Stimulated activated CD8-positive, alpha-beta memory T cell treated with anti-CD3 and anti-CD28 coated beads, Interleukin-15, amount 100 ng/mL, for 1 hour (primary cell): Measurements from ENCODE around the gene NUBP2.

Experiments used
- DNase-seq: peaks from one replicate; pipeline ENCODE4 v3.0.0-alpha.2; 2020; ENCODE audit warnings: low read depth

NUBP2 gene, protein sequence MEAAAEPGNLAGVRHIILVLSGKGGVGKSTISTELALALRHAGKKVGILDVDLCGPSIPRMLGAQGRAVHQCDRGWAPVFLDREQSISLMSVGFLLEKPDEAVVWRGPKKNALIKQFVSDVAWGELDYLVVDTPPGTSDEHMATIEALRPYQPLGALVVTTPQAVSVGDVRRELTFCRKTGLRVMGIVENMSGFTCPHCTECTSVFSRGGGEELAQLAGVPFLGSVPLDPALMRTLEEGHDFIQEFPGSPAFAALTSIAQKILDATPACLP

DNA sequence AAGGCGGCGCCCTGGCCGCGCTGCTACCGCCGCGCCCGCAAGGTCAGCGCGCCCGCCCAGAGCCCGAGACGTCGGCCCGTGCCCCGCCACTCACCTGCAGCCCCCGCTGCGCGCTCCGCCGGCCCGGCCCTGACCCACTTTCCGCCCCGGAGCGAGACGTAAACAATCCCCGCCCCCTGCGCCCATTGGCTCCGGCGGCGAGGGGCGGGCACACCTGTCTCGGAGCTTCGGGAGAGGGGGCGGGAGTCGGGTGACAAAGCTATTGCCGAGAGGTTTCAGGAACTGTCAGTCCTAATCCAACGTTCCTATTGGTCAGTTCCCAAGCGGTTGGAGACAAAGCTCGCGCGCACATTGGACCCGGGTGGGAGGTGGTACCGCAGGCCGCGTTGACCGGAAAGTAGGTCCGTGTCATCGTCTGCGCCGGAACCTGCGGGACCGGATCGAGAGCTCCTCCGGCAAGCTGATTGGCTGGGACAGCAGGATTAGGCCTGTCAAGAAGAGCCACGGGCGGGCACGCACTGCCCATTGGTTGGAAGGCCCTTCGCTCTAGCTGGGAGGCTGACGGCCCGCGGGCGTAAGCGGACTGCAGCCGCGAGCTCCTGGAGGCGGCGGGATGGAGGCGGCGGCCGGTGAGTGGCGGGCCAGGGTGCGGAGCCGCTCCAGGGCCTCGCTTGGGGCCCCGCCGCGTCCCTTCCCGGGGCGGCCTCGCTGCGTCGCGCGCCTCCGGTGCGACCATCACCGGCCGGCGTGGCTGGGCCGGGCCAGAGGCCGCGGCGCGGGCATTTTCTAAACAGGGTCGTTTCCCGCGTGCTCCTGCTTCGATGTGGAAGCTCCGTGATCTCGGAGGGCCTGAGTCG, at the start of gene NUBP2, which contains the start of gene SPSB3:
TSS of gene NUBP2 (plus strand) at position 553 of the 857 bp plus-strand sequence. CDS start at position 614, 61 bp downstream.
TSS of gene SPSB3 (minus strand) at position 164 of the 857 bp plus-strand sequence. CDS start 1,088 bp downstream, outside the sequence.
- peak; percentile 95 for DNase-seq

- no peak for DNase-seq
Observed at GRCh38 chr16:1734123-1734522, 48.6 kb upstream of the NUBP2 start.

DNA sequence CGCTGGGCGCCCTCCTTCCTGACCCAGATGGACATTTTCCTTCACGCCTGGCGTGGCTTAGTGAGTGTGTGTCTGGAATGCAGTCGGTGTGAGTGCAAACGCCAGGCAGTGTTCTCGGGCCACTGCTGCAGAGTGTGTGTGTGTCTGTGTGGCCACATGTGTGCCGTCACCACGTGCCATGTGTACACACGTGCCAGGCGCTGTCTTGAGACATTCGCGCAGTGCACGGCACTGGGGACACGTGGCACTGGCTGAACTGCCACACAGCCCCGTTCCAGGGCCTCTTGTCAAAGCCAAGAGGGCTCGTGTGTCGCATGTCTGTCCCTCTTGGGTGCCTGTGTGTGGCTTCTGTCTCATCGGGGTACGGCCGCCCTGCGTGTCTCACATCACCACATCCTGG, 47.9 kb upstream of the NUBP2 start:
- DNase-seq = no peak

- DNase-seq = no peak
Observed at GRCh38 chr16:1740234-1740633, 42.5 kb upstream of the NUBP2 start.

DNA sequence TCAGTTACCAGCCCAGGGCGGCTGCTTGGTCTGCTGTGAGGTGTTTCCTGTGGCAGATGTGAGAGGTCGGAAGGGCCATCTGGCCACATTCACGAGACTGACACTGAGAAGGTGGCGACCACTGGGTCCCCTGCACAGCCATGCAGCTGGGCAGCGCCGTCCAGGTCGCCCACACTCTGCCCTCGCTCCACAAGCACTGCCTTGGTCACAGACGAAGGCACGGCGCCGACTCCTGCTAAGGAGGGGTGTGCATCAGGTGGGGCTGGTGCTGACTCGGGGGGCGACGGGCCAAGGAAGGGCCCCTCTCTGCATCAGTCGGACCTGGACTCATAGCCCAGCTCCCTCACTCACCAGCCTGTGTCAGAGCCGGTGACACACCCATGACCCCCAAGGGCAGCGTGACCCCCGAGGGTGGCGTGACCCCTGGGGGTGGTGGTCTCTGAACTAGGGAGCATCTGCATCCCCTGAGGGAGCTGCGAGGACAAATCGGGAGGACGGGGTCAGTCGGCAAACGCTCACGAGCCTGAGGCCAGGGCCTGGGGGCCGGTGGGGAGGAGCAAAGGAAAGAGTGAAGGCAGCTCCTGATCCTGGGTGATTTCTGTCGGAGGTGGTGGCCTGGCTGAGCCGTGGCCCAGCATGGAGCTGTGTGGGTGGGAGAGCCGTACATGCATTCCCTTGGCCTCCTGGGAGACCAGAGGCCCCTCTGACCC, 41.8 kb upstream of the NUBP2 start:
- no peak for DNase-seq

- no peak for DNase-seq
Observed at GRCh38 chr16:1741553-1742165, 41.1 kb upstream of the NUBP2 start.

GRCh38 chr16:1743376-1744337, 39.1 kb upstream of the NUBP2 start:
- DNase-seq = no peak

DNA sequence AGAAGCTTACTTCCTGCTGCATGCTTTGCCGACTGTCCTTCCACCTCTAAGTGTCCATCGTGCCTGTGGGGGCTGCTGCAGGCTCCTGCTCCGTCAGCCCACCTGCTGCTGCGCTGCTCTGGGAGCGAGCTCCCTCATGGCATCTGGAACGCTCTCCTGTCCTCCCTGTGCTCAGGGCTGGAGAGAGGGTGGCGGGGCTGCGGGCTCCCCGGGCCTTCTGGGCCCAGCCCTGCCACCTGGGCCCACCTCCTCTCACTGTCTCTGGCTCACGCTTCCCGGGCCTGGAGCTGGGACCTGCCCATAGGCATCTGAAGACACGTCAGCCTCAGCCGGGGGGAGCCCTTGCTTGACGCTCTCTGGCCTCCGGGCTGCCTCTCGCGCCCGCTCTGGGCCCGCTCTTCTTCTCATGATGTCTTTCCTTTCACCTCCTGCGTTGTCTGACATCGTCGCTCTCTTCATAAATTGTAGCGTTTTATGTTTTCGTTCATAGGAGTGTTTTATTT, 38.4 kb upstream of the NUBP2 start:
- DNase-seq = no peak

GRCh38 chr16:1745181-1745899, 37.4 kb upstream of the NUBP2 start:
- no peak for DNase-seq

DNA sequence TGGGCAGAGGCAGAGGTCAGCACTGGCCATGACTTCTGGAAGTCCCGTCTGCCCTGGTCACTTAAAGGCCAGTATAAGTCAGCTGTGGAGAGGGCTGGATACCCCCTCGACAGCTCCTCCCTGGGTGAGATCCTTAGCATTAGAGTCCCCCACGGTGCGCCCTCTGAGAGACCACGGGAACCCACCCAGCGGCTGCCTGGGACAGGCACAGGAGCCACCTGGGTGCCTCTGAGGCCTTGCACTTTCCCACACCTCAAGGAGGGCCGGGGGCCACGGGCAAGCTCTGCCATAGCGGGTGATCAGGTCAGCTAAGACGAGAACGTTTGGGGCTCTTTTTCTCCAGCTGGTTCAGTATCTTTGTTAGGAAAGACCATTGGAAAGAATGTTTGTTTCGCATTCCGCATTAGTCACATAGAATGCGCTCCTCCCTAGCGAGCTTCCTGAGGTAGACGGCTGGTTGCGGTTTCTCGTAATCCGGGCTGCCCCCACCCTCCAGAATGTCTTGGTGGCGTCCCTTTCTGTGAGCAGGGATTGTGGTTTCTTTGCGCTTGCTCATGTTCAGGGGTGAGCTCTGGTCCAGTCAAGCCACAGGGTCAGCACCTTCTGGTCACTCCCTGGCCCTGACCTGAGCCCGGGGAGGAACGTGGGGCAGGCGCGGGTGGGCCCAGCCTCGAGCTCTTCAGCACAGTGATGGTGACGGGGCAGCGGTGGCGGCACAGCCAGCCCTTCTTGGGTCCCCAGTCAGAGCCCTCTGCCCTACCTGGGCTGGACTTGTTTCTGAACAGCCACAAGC, 36.7 kb upstream of the NUBP2 start:
- DNase-seq = no peak

- no peak for DNase-seq
Observed at GRCh38 chr16:1746693-1747195, 36.0 kb upstream of the NUBP2 start.

GRCh38 chr16:1747934-1748333, 34.8 kb upstream of the NUBP2 start:
- DNase-seq = no peak

DNA sequence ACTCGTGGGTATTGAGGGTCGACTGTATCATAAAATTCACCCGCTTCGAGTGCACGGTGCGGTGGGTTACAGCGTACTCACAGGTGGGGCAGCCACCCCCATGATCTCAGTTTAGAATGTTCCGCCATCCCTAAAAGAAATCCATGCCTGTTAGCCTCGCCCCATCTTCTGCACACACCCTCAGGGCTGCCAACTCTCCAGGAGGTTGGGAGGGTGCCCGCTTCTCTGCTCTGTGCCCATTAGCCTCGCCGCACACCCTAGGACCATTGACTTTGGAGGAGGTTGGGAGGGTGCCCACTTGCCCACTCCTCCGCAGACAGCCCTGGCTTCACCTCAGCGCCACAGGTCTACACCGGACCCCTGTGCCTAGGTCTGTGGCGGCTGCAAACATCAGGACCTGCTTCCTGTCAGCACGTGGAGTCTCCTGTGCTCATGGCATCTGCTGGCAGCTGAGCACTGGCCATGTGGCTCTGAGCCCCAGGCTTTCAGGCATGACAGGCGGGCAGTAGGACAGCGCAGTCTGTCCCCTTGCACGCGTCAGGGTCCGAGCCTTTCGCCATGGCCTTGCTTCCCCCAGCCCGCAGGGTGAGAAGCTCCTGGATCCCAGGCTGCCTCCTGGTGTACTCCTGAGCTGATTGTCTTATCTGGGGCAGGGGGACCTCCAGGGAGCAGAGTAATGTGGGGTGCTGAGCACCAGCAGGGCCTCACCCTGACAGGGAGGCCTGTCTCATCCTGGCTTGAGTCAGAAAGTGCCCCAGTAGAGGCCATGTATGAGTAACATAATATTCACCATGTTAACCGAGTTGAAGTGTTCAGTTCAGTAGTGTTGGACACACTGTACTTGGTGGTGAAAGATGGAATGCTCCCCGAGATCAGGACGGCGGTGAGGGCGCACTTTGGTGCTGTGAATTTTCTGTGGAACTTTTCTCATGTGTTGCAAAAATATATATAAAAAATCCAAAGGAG, 33.3 kb upstream of the NUBP2 start:
- DNase-seq = no peak

- DNase-seq = no peak
Observed at GRCh38 chr16:1751946-1752345, 30.8 kb upstream of the NUBP2 start.

- no peak for DNase-seq
Observed at GRCh38 chr16:1752853-1753252, 29.9 kb upstream of the NUBP2 start.

DNA sequence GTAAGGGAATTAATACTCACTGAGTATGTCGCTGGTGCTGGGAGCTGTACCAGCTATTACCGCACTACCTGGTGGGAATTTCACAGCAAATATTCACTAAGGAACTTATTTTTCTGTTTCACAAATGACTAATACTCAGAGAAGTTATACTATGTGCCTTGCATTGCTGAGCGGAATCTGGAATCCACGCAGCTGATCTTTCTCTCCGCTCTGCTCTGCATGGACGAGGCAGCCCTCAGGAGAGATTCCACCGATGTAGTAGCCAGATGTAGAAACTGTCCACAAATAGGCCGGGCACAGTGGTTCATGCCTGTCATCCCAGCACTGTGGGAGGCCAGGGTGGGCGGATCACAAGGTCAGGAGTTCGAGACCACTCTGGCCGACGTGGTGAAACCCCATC, 28.6 kb upstream of the NUBP2 start:
- DNase-seq = no peak

GRCh38 chr16:1757714-1758461, 24.9 kb upstream of the NUBP2 start:
- no peak for DNase-seq
